GM20431 (cell line): Measurements from ENCODE around the gene GPR78.
"Not testable (repeated sequence)": the region's sequence is repeated elsewhere in the genome, so short reads cannot be mapped to it uniquely, and the experiment has no call there.

Experiments used
- in situ Hi-C: fragments of 300-500 bp; cut with MseI, MboI; formaldehyde crosslinking; loops from one replicate; pipeline ENCODE4 v1.15.0; 2020; ENCODE audit warnings: low sequenced_read_pairs; ENCODE audit not compliant: unreplicated experiment

GPR78 gene

GRCh38 chr4:8608714-8609391 lies 28.7 kb downstream of the GPR78 start:
- in situ Hi-C loops = no loop called here

- in situ Hi-C loops = no loop called here
These were observed 29.2 kb downstream of the GPR78 start for GRCh38 chr4:8609406-8609805.

GRCh38 chr4:8609824-8610350 lies 29.7 kb downstream of the GPR78 start:
- in situ Hi-C loops = loop anchor here (10.0 kb wide), 1 partner anchor 305 kb away; no protein-coding TSS in a partner anchor

- in situ Hi-C loops = loop anchor here (10.0 kb wide), 1 partner anchor 304 kb away; no protein-coding TSS in a partner anchor
These were observed 30.8 kb downstream of the GPR78 start for GRCh38 chr4:8610858-8611616.

- in situ Hi-C loops = loop anchor here (10.0 kb wide), 1 partner anchor 302 kb away; no protein-coding TSS in a partner anchor
These were observed 32.5 kb downstream of the GPR78 start for GRCh38 chr4:8612646-8613045.

GRCh38 chr4:8613421-8614364 lies 33.5 kb downstream of the GPR78 start:
- in situ Hi-C loops = loop anchor here (10.0 kb wide), 1 partner anchor 301 kb away; no protein-coding TSS in a partner anchor

- in situ Hi-C loops = loop anchor here (10.0 kb wide), 1 partner anchor 300 kb away; no protein-coding TSS in a partner anchor
These were observed 34.4 kb downstream of the GPR78 start for GRCh38 chr4:8614365-8615193.

GRCh38 chr4:8615366-8615765 lies 35.2 kb downstream of the GPR78 start:
- in situ Hi-C loops = loop anchor here (10.0 kb wide), 1 partner anchor 299 kb away; no protein-coding TSS in a partner anchor

GRCh38 chr4:8615921-8616787 lies 36.0 kb downstream of the GPR78 start:
- in situ Hi-C loops = loop anchor here (10.0 kb wide), 1 partner anchor 299 kb away; no protein-coding TSS in a partner anchor

- in situ Hi-C loops = loop anchor here (10.0 kb wide), 1 partner anchor 298 kb away; no protein-coding TSS in a partner anchor
These were observed 36.6 kb downstream of the GPR78 start for GRCh38 chr4:8616831-8617230.

- in situ Hi-C loops = loop anchor here (10.0 kb wide), 1 partner anchor 297 kb away; no protein-coding TSS in a partner anchor
These were observed 37.4 kb downstream of the GPR78 start for GRCh38 chr4:8617486-8618040.

GRCh38 chr4:8618421-8618820 lies 38.2 kb downstream of the GPR78 start:
- in situ Hi-C loops = loop anchor here (10.0 kb wide), 1 partner anchor 296 kb away; no protein-coding TSS in a partner anchor

- in situ Hi-C loops = loop anchor here (10.0 kb wide), 1 partner anchor 296 kb away; no protein-coding TSS in a partner anchor
These were observed 38.9 kb downstream of the GPR78 start for GRCh38 chr4:8618961-8619720.

GRCh38 chr4:8621135-8621534 lies 40.9 kb downstream of the GPR78 start:
- in situ Hi-C loops = not testable (repeated sequence)

GRCh38 chr4:8624601-8625272 lies 44.5 kb downstream of the GPR78 start:
- in situ Hi-C loops = not testable (repeated sequence)

- in situ Hi-C loops = not testable (repeated sequence)
These were observed 50.2 kb downstream of the GPR78 start for GRCh38 chr4:8630240-8630905.
